ENCODE data around the gene ACSL3.

ACSL3 gene

DNA sequence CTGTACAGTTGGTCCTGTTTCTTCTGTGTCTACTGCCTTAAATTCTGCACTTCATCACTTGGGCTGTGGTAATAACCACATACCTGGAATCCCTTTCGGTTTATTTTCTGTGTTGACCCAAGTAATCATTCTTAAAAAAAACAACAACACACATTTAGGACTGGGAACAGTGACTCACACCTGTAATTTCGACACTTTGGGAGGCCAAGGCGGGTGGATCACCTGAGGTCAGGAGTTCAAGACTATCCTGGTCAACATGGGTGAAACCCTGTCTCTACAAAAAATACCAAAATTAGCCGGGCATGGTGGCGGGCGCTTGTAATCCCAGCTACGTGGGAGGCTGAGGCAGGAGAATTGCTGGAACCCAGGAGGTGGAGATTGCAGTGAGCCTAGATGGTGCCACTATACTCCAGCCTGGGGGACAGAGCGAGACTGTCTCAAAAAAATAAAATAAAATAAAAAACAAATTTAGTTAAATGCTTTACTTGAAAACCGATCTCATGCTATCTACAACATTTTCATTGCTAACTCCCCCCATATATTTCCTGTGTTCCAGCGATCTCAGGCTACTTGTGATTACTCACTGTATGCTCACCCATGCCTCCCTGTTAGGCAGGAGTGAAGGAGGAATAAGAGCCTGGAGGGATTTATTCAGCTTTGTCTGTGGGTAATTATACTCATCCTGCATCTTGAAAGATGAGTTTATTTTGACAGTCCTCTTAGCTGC lies 18.2 kb downstream of the ACSL3 start:
- DNase-seq (ENCODE audit: low read depth in 1 of 2, low spot score in 1 of 2), result no peak

DNA sequence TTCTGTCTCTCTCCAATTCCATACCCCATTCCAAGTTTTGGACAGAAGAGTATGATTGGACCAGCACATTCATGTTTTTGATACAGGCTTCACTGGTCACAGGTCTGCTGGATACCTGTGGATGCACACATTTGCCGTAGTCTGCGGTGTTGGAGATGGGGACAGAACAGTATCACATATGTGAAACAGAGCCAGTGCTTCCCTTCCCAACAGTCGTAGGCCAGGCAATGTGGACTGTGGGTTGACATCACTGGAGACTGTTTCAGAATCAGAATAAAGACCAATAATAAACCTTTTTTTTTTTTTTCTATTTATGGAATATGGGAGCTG lies 18.7 kb downstream of the ACSL3 start:
- no peak for DNase-seq (ENCODE audit: low read depth in 1 of 2, low spot score in 1 of 2)

DNA sequence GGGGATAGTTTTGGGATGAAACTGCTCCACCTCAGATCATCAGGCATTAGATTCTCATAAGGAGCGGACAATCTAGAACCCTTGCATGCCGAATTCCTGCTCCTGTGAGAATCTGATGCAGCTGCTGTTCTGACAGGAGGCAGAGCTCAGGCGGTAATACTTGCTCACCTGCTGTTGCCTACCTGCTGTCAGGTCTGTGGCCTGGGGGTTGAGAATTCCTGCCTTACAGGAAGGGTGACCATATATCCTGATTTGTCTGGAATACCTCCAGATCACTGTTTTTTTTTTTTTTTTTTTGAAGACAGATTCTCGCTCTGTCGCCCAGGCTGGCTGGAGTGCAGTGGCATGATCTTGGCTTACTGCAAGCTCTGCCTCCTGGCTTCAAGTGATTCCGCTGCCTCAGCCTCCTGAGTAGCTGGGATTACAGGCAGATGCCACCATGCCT lies 21.7 kb downstream of the ACSL3 start:
- no peak for DNase-seq (ENCODE audit: low read depth in 1 of 2, low spot score in 1 of 2)

- DNase-seq (ENCODE audit: low read depth in 1 of 2, low spot score in 1 of 2), result no peak
Measured at GRCh38 chr2:222883420-222883819, 22.6 kb downstream of the ACSL3 start.

DNA sequence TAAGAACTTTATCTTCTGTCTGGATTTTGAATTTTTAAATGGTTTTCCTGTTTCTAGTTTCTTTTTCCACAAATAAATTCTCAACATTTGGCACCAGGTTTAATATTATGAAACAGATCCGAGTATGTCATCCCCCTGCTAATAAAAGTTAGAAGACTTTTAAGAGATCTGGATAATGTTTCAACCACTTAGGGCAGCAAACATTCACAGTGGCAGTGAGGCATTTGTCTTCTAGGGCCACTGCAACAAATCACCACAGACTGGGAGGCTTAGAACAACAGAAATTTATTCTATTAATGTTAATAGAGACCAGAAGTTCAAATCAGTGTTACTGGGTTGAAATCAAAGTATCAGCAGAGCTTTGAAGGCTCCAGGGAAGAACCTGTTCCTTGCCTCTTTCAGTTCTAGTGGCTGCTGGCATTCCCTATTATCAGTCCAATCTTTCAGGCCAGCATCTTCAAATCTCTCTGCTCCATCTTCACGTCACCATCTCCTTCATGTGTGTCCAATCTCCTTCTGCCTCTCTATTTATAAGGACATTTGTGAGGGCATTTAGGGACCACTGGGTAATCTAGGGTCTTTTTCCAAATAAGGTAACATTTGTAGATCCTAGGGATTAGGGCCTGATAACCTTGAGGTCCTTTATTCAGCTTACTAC lies 23.4 kb downstream of the ACSL3 start:
- DNase-seq (ENCODE audit: low read depth in 1 of 2, low spot score in 1 of 2), result no peak

- no peak for DNase-seq (ENCODE audit: low read depth in 1 of 2, low spot score in 1 of 2)
Measured at GRCh38 chr2:222884805-222885424, 24.1 kb downstream of the ACSL3 start.

- DNase-seq (ENCODE audit: low read depth in 1 of 2, low spot score in 1 of 2), result no peak
Measured at GRCh38 chr2:222887124-222887523, 26.3 kb downstream of the ACSL3 start.

DNA sequence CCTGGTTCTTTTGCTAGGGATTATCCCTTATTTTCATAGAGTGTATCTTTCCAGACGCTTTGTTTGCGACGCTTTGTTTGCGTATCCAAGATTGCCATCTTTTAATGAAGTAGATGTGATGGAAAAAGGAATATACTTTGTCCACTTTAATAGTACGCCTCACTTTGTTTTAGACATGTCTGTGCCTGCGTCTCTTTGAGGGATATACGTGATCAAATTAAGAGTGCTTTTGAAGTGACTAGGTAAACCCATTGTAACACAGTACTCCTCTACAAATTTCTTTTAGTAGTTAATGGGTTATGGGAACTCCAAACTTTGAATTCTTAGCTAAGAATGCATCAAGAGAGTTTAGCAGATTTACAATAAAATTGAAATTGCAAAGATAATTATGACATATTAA lies 27.9 kb downstream of the ACSL3 start:
- DNase-seq (ENCODE audit: low read depth in 1 of 2, low spot score in 1 of 2), result no peak

GRCh38 chr2:222891890-222892289 lies 31.1 kb downstream of the ACSL3 start:
- no peak for DNase-seq (ENCODE audit: low read depth in 1 of 2, low spot score in 1 of 2)

DNA sequence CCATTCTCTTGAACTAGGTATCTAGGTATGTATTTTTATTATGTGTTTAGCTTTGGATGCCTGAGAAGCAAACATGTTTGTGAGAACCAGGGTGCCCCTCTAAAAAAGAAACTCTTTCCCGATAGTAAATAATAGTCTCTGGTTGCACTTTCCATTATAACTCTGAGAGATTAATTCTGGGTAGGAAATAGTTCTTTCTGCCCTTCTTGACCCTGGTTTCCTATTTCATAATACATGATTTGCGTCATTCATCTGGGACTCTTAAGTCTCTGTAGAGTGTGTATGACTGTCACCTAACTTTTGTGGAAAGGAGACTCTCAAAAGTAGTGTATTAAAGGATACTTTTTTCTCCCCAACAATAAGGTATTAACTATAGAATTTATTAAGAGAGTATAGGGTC lies 31.5 kb downstream of the ACSL3 start:
- no peak for DNase-seq (ENCODE audit: low read depth in 1 of 2, low spot score in 1 of 2)

DNA sequence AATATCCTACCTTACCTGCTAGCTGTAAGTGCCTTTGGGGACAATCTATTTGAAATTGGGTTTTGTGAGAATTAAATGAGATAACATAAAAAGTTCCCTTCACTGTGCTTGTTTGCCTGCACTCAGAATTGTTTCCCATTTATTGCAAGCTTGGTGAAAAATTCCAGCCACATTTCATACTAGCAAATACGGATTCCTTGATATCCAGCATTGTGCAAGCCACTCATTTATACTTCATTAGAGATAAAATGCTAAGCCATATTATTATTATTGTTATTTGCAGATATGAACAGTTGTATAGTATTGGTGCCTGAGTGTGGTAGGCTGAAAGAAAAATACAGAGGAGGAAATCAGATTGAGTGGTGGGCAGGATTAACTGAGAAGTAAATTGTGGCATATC lies 31.9 kb downstream of the ACSL3 start:
- no peak for DNase-seq (ENCODE audit: low read depth in 1 of 2, low spot score in 1 of 2)

DNA sequence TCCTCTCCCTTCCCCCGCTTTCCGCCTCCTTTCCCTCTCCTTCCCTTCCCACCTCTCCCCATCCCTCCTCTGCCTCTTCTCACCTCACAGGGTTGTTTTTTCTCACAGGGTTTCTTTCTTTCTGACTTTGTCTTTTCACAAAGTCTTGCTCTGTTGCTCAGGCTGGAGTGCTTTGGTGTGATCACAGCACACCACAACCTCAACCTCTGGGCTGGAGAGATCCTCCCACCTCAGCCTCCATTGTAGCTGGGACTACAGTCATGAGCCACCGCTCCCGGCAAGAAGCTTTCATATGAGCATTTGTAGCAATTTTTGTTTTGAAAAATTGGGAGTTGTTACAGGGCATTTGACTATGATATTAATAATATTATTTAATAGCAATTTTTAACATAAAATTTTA lies 32.9 kb downstream of the ACSL3 start:
- no peak for DNase-seq (ENCODE audit: low read depth in 1 of 2, low spot score in 1 of 2)

GRCh38 chr2:222895144-222895543 lies 34.3 kb downstream of the ACSL3 start:
- DNase-seq (ENCODE audit: low read depth in 1 of 2, low spot score in 1 of 2), result no peak

GRCh38 chr2:222897898-222898297 lies 37.1 kb downstream of the ACSL3 start:
- DNase-seq (ENCODE audit: low read depth in 1 of 2, low spot score in 1 of 2), result no peak

GRCh38 chr2:222899413-222900181 lies 38.8 kb downstream of the ACSL3 start:
- no peak for DNase-seq (ENCODE audit: low read depth in 1 of 2, low spot score in 1 of 2)

DNA sequence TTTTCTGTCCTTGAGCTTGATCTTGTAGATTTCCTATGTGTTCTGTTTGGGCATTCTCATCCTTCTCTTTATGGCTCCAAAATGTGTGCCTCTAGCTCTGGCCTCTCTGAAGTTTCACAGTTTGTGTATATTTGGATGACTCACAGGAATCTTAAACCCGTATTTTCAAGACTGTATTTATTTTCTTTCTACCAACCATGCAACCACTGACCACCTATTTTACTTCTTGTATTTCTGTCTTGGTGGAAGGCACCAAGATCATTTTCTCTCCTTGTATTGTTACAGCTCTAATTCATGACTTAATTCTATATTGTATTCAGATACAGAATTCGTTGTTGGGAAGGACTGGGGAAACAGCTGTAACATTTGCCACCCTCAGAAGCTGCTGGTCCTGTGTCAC lies 39.5 kb downstream of the ACSL3 start:
- DNase-seq (ENCODE audit: low read depth in 1 of 2, low spot score in 1 of 2), result no peak

DNA sequence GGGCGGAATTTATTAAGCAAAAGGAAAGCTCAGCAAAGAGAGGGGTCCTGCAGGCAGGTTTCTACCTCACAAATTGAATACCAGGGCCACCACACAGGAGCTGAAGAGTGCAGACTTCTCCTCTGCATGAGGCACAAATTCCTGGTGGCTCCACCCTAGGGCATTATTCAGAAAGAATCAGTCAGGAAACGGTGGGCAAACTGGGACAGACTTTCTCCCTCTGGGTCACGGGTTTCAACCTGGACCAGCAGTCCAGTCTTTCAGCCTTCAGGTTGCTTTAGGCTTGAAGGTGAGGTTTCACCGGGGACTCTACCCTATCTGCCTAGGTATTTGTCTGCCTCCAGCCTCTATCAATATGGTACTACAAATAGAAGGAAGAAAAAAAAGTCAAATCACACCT lies 41.8 kb downstream of the ACSL3 start:
- DNase-seq (ENCODE audit: low read depth in 1 of 2, low spot score in 1 of 2), result no peak

DNA sequence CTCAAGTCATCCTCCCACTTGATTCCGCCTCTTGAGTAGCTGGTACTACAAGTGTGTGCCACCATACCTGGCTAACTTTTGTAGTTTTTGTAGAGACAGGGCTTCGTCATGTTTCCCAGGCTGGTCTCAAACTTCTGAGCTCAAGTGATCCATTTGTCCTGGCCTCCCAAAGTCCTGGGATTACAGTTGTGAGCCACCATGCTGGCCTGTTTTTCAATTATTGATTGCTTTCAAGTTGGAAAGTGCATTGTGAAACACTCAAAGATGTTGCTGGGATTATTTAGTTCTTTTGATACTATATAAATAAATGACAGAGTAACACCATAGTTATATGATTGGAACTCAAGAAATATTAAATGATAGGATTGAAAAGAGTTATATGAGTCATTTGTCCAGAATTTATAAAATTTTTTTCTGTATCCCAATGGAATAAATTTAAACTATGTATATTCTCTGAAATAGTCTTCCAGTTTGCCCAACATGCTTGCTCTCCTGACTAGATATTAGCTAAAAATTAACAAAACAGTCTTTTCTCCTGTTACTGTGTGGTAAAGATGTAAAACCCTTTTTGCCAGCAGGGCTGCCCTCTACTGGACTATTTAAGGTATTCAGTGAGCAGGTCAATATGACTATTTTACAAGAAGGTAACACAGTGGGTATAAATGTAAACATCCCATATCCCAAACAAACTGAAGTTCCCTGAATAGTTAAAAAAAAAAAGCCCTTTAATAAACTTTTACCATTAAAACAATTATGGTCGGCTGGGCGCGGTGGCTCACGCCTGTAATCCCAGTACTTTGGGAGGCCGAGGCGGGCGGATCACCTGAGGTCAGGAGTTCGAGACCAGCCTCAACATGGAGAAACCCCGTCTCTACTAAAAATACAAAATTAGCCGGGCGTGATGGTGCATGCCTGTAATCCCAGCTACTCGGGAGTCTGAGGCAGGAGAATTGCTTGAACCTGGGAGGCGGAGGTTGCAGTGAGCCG lies 42.7 kb downstream of the ACSL3 start:
- no peak for DNase-seq (ENCODE audit: low read depth in 1 of 2, low spot score in 1 of 2)

DNA sequence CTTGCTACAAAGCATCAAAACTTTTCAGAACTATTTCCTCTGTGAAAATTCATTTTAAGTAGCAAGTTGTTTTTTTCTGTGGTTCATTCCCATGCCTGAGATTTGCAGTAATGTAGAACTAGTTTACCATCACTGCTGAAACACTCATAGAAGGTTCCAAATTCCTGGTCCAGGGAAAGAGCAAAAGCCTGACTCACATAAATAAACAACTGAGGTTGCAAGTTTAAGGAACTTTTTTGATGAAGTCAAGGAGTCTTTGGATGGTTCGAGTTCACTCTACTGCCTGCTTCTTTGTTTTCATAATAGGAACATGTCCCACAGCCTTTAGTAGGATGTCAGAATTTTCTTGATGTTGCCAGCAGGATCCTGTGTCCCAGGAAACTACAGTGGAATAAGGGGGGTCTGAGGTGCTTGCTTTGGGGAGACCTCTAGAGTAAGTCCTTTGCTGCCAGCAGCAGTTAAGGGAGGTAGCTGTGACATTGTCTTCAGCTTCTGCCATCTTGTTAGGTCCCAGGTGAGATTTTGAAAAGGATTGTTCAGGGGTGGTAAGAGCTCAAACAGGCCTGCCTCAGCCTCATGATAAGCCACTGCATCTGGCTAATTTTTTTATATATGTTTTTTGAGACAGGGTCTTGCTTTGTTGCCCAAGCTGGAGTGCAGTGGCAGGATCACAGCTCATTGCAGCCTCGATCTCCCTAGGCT lies 43.9 kb downstream of the ACSL3 start:
- DNase-seq (ENCODE audit: low read depth in 1 of 2, low spot score in 1 of 2), result no peak

DNA sequence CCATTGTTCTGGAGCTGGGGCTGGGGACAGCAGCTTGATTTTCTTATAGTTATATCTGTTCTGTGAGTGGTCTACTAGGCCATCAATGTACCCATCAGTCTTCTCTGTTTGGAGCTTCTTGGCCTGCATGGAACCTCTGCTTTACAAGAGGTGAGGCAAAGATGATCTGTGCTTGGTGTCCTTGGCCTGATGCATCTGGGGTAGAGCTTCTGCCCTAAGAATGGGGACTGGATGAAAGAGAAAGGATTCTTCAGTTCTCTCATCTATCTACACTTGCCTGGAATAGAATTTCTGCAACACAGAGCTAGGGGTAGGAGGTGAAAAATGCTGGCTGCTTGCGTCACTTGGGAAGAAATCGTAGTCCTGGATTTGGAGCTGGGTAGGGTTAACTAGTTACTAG lies 46.2 kb downstream of the ACSL3 start:
- DNase-seq (ENCODE audit: low read depth in 1 of 2, low spot score in 1 of 2), result no peak

All from activated T-helper 1 cell treated with anti-CD3 and anti-CD28 coated beads, Interleukin-2, amount 50 U/mL, for 16 hours (primary cell).